OCI-M1 (cell line): ENCODE measurements around the gene PHF13.
A peak's percentile ranks its signal among the peaks of the same experiment; 100 is the strongest.

Source experiments
- DNase-seq: peaks from one replicate; lab custom pipeline; 2025; lab: John Stamatoyannopoulos, UW

PHF13 gene

GRCh38 chr1:6613361-6614018 lies at the start of gene PHF13:
PHF13 (plus strand) TSS chr1:6613731; CDS start chr1:6614067, 336 bp downstream.
- DNase-seq, result peak; percentile 99

- no peak for DNase-seq
Observed at GRCh38 chr1:6569033-6569432, 44.5 kb upstream of the PHF13 start.

GRCh38 chr1:6570100-6570499 lies 43.4 kb upstream of the PHF13 start:
- no peak for DNase-seq

GRCh38 chr1:6570987-6571386 lies 42.5 kb upstream of the PHF13 start:
- no peak for DNase-seq

GRCh38 chr1:6572653-6573383 lies 40.7 kb upstream of the PHF13 start:
- peak; percentile 29 for DNase-seq

GRCh38 chr1:6574025-6574620 lies 39.4 kb upstream of the PHF13 start:
- DNase-seq, result no peak

- no peak for DNase-seq
Observed at GRCh38 chr1:6574818-6575217, 38.7 kb upstream of the PHF13 start.

GRCh38 chr1:6577831-6578525 lies 35.6 kb upstream of the PHF13 start:
- no peak for DNase-seq

GRCh38 chr1:6578624-6579373 lies 34.7 kb upstream of the PHF13 start:
- no peak for DNase-seq

GRCh38 chr1:6579374-6580118 lies 34.0 kb upstream of the PHF13 start, which contains the start of gene ZBTB48:
ZBTB48 (plus strand) TSS chr1:6579994; CDS start chr1:6580610, 616 bp downstream.
- peak; percentile 99 for DNase-seq

GRCh38 chr1:6580119-6580592 lies 33.4 kb upstream of the PHF13 start:
- peak; percentile 76 for DNase-seq

GRCh38 chr1:6580593-6581409 lies 32.7 kb upstream of the PHF13 start:
- peak; percentile 80 for DNase-seq

GRCh38 chr1:6581561-6582305 lies 31.8 kb upstream of the PHF13 start:
- DNase-seq, result peak; percentile 88

- no peak for DNase-seq
Observed at GRCh38 chr1:6582370-6582769, 31.2 kb upstream of the PHF13 start.

- DNase-seq, result no peak
Observed at GRCh38 chr1:6584126-6585080, 29.1 kb upstream of the PHF13 start.

- DNase-seq, result no peak
Observed at GRCh38 chr1:6585081-6585722, 28.3 kb upstream of the PHF13 start.

GRCh38 chr1:6585841-6586240 lies 27.7 kb upstream of the PHF13 start:
- DNase-seq, result no peak

- DNase-seq, result no peak
Observed at GRCh38 chr1:6586404-6586816, 27.1 kb upstream of the PHF13 start.
